DOHH2 (cell line): ENCODE data around the gene CEBPA.

ENCODE experiments used
- H3F3A ChIP-seq: fragments of 200-600 bp; sonication (generic), shearing (Covaris generic); 2 replicates; pipeline ENCODE4 v1.6.0; 2016; ENCODE audit warnings: antibody characterized with exemption, mild to moderate bottlenecking; ENCODE audit not compliant: control insufficient read depth, insufficient read depth
- H3K27ac ChIP-seq: fragments of 200-600 bp; sonication (generic); 2 replicates; pipeline ENCODE4 v1.5.1; 2014; ENCODE audit warnings: low read depth, mild to moderate bottlenecking, low read length, moderate library complexity
- H3K27me3 ChIP-seq: fragments of 200-600 bp; sonication (generic); 2 replicates; pipeline ENCODE4 v1.6.1; 2014; ENCODE audit warnings: mild to moderate bottlenecking, low read length, mixed read lengths; ENCODE audit not compliant: control insufficient read depth
- H3K36me3 ChIP-seq: fragments of 200-600 bp; sonication (generic); 2 replicates; pipeline ENCODE4 v1.6.1; 2014; ENCODE audit warnings: mild to moderate bottlenecking, low read length, moderate library complexity, mixed read lengths; ENCODE audit not compliant: control insufficient read depth
- H3K4me1 ChIP-seq: fragments of 200-600 bp; sonication (generic); 2 replicates; pipeline ENCODE4 v1.6.1; 2014; ENCODE audit warnings: mild to moderate bottlenecking, low read length, mixed read lengths; ENCODE audit not compliant: control insufficient read depth
- H3K4me2 ChIP-seq: fragments of 200-600 bp; sonication (generic); 2 replicates; pipeline ENCODE4 v1.6.0; 2014; ENCODE audit warnings: mild to moderate bottlenecking, low read length, moderate library complexity
- H3K4me3 ChIP-seq: fragments of 200-600 bp; sonication (generic); 2 replicates; pipeline ENCODE4 v1.5.1; 2014; ENCODE audit warnings: mild to moderate bottlenecking, low read length, mixed read lengths
- H3K79me2 ChIP-seq: fragments of 200-600 bp; sonication (generic); 2 replicates; pipeline ENCODE4 v1.6.1; 2014; ENCODE audit warnings: mild to moderate bottlenecking, low read length, mixed read lengths; ENCODE audit not compliant: control insufficient read depth
- H3K9me2 ChIP-seq: fragments of 200-600 bp; sonication (generic); replicated peaks from 2 replicates; pipeline ENCODE4 v1.6.1; 2014; ENCODE audit warnings: mild to moderate bottlenecking, low read length, mixed read lengths; ENCODE audit not compliant: control insufficient read depth
- H3K9me3 ChIP-seq: fragments of 200-600 bp; sonication (generic); 2 replicates; pipeline ENCODE4 v1.6.1; 2014; ENCODE audit warnings: antibody characterized with exemption, low read length, mixed read lengths; ENCODE audit not compliant: control insufficient read depth, insufficient read depth
- H4K20me1 ChIP-seq: fragments of 200-600 bp; sonication (generic); 2 replicates; pipeline ENCODE4 v1.6.0; 2014; ENCODE audit warnings: low read depth, mild to moderate bottlenecking, antibody characterized with exemption, low read length, moderate library complexity; ENCODE audit not compliant: control insufficient read depth, insufficient read depth
- CTCF ChIP-seq: fragments of 200-600 bp; sonication (generic); IDR thresholded peaks from one replicate; pipeline ENCODE4 v1.5.1; 2014; ENCODE audit warnings: antibody characterized with exemption, mild to moderate bottlenecking, low read depth, low read length; ENCODE audit not compliant: poor library complexity, severe bottlenecking
- EZH2phosphoT487 ChIP-seq: fragments of 200-600 bp; sonication (generic); IDR thresholded peaks from 2 replicates; pipeline ENCODE4 v1.6.1; 2017; ENCODE audit warnings: borderline replicate concordance, mild to moderate bottlenecking, antibody characterized with exemption, low read length, moderate library complexity, mixed read lengths

Gene CEBPA

DNA sequence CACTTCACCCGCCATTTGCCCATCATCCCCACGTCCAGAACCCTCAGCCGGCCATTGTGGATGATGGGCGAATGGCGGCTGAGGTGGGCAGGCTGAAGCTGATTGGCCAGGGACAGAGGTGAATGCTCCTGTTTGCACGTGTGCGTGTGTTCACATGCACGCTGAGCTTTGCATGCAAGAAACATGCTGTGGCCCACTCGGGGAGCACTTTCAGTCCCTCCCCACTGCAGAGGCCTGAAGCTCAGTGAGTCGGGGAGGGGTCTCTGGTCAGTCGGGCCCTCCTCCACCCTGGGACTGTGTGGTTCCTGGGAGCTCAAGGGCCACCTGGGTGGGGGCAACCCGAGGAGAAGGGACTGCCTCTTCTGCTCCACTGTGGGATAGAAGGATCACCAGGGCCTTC, 24.9 kb downstream of the CEBPA start:
- Histone ChIP-seq H4K20me1 (no peaks in the 10 kb centered on the region), H3F3A (no peaks in the 10 kb centered on the region), H3K79me2 (no peaks in the 10 kb centered on the region), H3K27ac (no peak overlapping the region), H3K9me2 (no peaks in the 10 kb centered on the region), H3K27me3 (no peaks in the 10 kb centered on the region), H3K4me3 (no peak overlapping the region), H3K9me3 (no peaks in the 10 kb centered on the region), H3K4me1 (no peaks in the 10 kb centered on the region), H3K4me2 (no peak overlapping the region), H3K36me3 (no peaks in the 10 kb centered on the region)
- TF ChIP-seq EZH2phosphoT487: no peak
- no peak for TF ChIP-seq CTCF

DNA sequence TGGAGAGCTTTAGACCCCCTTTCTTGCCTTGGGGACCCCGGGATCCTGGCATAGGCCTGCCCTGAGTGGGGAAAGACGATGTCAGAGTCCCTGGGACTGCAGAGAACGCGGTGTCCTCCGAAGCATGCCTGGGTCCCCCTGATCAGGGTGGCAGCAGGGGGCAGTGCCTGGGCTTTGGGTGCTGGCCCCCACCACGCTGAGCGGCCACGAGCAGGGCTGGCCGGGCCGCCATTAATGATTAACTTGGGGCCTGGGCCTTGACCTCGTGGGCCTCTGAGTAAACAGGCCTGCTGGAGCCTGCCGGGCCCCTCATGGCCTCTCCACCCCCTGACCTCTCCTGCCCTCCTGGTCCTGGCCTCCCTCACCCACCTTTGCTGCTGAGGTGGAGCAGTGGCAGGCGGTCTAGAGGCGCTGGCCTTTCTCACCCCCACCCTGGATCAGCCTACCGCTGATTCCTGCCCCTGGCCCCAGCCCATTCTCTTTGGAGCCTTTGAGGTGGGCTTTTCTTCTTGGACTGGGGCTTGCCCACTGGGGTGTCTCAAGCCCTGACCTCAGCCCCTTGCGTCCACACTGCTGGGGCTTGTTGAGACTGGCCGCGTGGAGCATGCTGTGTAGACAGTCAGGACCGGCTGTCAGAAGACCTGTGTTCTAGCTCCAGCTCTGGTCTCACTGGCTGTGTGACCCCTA, 26.3 kb downstream of the CEBPA start:
- TF ChIP-seq CTCF (no peak), EZH2phosphoT487 (no peak)
- H3K27me3 ChIP-seq: no peaks in the 10 kb centered on the region
- no peak overlapping the region for H3K4me3 ChIP-seq
- H3K4me1 ChIP-seq: no peaks in the 10 kb centered on the region
- no peaks in the 10 kb centered on the region for H4K20me1 ChIP-seq
- no peak overlapping the region for H3K4me2 ChIP-seq
- no peaks in the 10 kb centered on the region for H3F3A ChIP-seq
- no peaks in the 10 kb centered on the region for H3K79me2 ChIP-seq
- H3K27ac ChIP-seq: no peak overlapping the region
- H3K9me3 ChIP-seq: no peaks in the 10 kb centered on the region
- H3K36me3 ChIP-seq: no peaks in the 10 kb centered on the region
- H3K9me2 ChIP-seq: no peaks in the 10 kb centered on the region

DNA sequence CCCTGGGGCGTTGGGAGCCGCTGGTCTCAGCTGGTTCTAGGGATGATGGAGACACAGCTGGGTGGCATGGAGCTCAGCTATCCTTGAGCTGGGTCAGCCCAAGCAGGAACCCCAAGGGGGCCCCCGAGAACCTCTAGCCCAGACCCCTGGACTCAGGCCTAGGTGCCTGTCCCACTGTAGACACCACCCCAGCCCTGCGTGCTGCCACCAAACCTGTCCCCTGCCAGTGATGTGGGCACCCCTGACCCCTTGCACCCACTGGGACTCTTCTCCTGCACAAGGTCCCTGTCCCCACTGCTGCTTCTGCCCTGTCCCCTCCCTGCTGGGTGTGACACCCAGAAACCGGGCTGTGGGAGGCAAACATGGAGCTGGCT, 26.8 kb downstream of the CEBPA start:
- no peaks in the 10 kb centered on the region for H3K36me3 ChIP-seq
- no peak overlapping the region for H3K27ac ChIP-seq
- H3F3A ChIP-seq: no peaks in the 10 kb centered on the region
- no peaks in the 10 kb centered on the region for H3K79me2 ChIP-seq
- H3K4me1 ChIP-seq: no peaks in the 10 kb centered on the region
- H3K9me3 ChIP-seq: no peaks in the 10 kb centered on the region
- no peaks in the 10 kb centered on the region for H4K20me1 ChIP-seq
- no peaks in the 10 kb centered on the region for H3K27me3 ChIP-seq
- no peak overlapping the region for H3K4me3 ChIP-seq
- H3K9me2 ChIP-seq: no peaks in the 10 kb centered on the region
- TF ChIP-seq EZH2phosphoT487 (no peak), CTCF (no peak)
- H3K4me2 ChIP-seq: no peak overlapping the region
